Measurements from ENCODE around the gene TEDC1.
A peak's percentile ranks its signal among the peaks of the same experiment; 100 is the strongest.
"Not testable (repeated sequence)": the region's sequence is repeated elsewhere in the genome, so short reads cannot be mapped to it uniquely, and the experiment has no call there.

TEDC1 gene

DNA sequence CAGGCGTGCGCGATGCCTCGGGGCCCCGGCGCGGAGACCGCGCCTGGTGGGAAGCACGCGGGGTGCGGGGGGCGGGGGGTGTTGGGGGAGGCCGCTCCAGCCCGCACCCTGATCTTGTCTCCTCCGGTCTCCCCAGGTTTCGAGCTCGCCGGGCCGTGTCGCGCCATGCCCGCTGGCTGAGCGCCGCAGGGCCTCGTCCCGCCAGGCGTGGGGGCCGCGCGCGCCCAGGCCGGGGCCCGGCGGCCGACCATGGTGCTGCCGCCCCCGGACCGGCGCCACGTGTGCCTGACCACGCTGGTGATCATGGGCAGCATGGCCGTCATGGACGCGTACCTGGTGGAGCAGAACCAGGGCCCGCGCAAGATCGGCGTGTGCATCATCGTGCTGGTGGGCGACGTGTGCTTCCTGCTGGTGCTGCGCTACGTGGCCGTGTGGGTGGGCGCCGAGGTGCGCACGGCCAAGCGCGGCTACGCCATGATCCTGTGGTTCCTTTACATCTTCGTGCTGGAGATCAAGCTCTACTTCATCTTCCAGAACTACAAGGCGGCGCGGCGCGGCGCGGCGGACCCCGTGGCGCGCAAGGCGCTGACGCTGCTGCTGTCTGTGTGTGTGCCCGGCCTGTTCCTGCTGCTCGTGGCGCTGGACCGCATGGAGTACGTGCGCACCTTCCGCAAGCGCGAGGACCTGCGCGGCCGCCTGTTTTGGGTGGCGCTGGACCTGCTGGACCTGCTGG is 37.7 kb downstream of the TEDC1 start:
- no peak for DNase-seq

GRCh38 chr14:105529319-105529568 is 38.2 kb downstream of the TEDC1 start:
- no peak for DNase-seq

GRCh38 chr14:105529569-105530284 is 38.7 kb downstream of the TEDC1 start:
- DNase-seq = no peak

GRCh38 chr14:105530285-105531087 is 39.4 kb downstream of the TEDC1 start:
- DNase-seq = no peak

GRCh38 chr14:105531088-105531893 is 40.2 kb downstream of the TEDC1 start:
- DNase-seq = no peak

DNA sequence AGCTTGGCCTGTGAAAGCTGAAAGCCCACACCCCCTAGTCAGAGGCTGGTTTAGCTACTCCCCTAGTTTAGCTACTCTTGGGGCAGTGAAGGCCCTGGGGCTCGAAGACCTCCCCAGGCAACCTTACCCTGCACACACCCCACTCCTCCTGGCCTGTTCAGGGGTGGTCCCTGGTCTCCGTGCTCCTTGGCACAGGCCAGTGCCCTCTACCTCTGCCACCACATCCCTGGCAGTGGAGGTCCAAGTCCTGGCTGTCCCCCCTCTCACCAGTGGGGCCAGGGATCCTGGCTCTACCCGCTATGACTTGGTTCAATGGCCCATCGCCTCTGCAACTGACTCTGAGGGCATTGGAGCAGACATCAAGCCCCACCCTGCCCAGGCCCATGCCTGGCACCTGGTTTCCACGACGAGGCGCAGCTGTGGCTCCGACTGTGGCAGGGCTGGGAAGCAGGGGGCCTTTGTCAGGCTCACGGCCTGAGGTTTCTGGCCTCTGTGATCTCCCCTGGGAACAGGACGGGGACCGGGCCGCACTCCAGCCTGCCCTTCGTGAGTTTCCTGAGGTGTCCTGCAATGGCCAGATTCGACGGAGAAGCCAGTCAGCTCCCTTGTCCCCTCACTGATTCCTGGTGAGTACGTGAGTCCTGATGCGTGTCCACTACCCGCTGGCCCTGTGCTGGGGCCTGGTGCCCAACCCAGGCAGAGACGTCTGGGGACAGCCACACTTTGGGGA is 41.0 kb downstream of the TEDC1 start:
- DNase-seq = no peak

DNA sequence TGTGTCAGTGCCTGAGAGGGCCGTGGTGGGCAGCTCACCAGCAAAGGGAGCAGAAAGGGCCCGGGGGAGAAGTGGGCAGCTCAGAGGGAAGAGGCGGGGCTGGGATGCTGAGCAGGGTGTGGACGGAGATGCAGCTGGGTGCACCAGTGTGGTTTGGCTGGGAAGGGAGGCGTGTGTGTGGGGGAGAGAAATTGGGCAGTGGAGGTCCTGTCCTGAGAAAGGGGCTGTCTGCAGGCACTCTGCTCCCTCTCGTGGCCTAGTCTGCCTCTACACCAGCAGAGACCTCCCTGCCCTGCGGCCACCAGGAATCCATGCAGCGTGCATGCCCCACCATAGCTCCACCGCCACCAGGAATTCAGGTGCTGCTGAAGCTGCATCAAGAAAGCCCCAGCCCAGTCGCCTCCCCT is 41.7 kb downstream of the TEDC1 start:
- no peak for DNase-seq

DNA sequence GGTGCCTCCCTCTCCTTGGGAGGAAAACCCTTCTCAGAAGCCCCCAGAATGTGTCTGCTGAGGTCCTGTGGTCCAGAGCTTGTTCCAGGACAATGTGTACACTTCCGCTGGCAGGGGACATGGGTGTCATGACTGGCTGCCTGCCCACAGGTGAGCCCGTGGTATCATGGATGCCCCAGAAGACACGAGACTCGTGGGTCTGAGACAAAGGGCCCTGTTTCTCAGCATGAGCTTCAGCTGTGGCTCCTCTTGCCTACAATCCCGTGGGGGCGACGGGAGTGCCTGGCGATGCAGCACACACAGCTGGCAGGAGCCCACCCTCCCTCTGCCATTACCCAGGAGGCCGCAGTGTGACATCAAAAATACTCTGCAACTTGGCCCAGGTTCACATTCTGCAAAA is 42.3 kb downstream of the TEDC1 start:
- DNase-seq = no peak

- no peak for DNase-seq
Measured at GRCh38 chr14:105533811-105534498, 42.9 kb downstream of the TEDC1 start.

GRCh38 chr14:105534586-105534985 is 43.5 kb downstream of the TEDC1 start:
- DNase-seq = no peak

GRCh38 chr14:105536051-105536450 is 45.0 kb downstream of the TEDC1 start:
- DNase-seq = no peak

GRCh38 chr14:105536691-105537579 is 45.9 kb downstream of the TEDC1 start:
- no peak for DNase-seq

GRCh38 chr14:105537580-105538474 is 46.8 kb downstream of the TEDC1 start:
- DNase-seq = peak; percentile 10

GRCh38 chr14:105538481-105539049 is 47.5 kb downstream of the TEDC1 start:
- DNase-seq = no peak

DNA sequence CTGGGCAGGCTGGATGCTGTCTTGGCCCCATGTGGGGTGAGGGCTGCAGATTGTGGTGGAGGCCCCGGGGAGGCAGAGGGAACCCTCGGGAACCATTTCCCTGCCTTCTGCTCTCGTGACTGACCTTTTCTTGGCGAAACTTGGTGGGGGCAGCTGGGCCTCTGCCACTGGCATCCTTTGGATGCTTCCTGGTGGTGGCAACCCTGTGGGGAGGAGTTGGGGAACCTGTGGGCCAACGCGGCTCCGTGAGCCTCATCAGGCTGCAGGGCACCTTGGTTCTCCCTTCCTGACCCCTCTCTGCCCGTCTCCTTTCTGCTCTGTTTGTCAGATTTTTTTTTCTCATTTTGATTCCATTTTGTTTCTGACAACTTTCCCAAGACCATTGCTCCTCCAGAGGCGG is 49.8 kb downstream of the TEDC1 start:
- DNase-seq = no peak

- no peak for DNase-seq
Measured at GRCh38 chr14:105541218-105541875, 50.3 kb downstream of the TEDC1 start.

DNA sequence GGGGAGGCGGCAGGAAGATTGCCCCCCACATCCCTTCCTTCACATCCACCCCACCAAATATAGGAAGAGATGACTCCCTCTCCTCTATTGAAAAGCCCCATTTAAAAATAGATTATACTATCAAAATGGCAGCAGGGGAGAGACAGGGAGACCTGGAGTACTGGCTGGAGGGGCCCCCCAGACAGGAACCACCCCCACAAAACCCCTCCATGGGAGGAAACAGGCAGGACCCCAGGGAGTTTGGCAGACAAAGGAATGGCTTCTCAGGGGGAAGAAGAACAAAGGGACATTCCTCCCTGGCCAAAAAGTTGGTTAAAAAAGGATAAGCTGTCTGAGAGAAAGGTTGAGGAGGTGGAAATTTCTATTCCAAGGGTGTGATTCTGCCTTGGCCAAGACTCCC is 54.6 kb downstream of the TEDC1 start:
- not testable (repeated sequence) for DNase-seq

DNA sequence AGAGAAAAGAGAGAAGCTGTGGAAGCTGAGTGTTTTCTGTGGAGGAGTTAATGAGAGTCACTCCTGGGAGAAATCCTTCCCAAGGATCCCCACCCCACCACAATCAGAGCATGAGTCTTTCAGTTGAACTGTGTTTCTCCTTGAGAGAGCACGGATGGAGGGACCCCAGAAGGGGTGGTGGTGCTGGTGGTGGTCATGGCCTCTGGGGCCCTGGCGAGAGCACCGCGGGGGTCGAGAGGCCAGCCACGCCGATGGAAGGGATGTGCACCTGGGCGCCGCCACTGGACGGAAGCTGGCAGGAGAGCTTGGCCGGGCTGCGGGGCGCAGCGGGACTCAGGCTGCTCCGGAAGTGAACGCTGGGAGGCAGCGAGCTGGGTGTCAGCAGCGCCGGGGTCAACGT is 55.4 kb downstream of the TEDC1 start:
- not testable (repeated sequence) for DNase-seq

GRCh38 chr14:105547072-105547471 is 56.0 kb downstream of the TEDC1 start:
- DNase-seq = not testable (repeated sequence)
